ENCODE data around the gene CDH4.

DNA sequence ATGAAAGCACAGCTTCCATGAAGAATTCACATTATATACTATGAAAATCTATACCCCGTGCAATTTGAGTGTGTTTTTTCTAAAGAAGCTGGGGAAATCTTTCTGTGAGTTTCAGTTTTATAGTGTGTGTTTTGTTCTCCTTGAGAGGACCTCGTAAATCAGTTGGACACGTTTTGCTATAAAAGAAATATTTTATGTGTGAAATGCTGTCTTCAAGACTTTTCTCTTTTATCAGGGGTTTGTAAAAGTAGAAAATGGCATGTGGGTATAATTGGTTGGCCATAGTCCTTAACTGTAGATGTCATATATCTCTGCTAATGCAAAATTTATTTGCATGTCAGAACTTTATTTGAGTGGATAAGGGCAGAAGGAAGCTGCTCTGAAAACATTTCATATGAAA lies 186.2 kb downstream of the CDH4 start:
- no peak for TF ChIP-seq CTCF (IDR thresholded peaks at IDR 0.05)
- TF ChIP-seq EZH2 (IDR thresholded peaks at IDR 0.05; ENCODE audit: borderline replicate concordance, insufficient read depth, low read depth, low read length, poor library complexity, severe bottlenecking): no peak

Measured in B cell (primary cell).